Nephron progenitor cell (in vitro differentiated cells): ENCODE results near the gene CSNK2A3.
"Not testable (repeated sequence)": the region's sequence is repeated elsewhere in the genome, so short reads cannot be mapped to it uniquely, and the experiment has no call there.

Experiments used
- DNase-seq: peaks from one replicate; pipeline ENCODE4 v3.0.0; 2021
- H3K27ac Mint-ChIP-seq: 2 replicates; pipeline ENCODE4 v1.8.0; 2021; ENCODE audit warnings: mild to moderate bottlenecking, moderate library complexity, mixed read lengths
- H3K27me3 Mint-ChIP-seq: 2 replicates; pipeline ENCODE4 v1.8.0; 2021; ENCODE audit warnings: mild to moderate bottlenecking, low read depth, mixed read lengths; ENCODE audit not compliant: poor library complexity
- H3K36me3 Mint-ChIP-seq: 2 replicates; pipeline ENCODE4 v1.8.0; 2021; ENCODE audit warnings: low read depth, mixed read lengths
- H3K4me1 Mint-ChIP-seq: 2 replicates; pipeline ENCODE4 v1.8.0; 2021; ENCODE audit warnings: mixed read lengths
- H3K4me3 Mint-ChIP-seq: 2 replicates; pipeline ENCODE4 v1.8.0; 2021; ENCODE audit warnings: mild to moderate bottlenecking, moderate library complexity, mixed read lengths
- H3K9me3 Mint-ChIP-seq: 2 replicates; pipeline ENCODE4 v1.8.0; 2021; ENCODE audit warnings: mild to moderate bottlenecking, moderate library complexity, mixed read lengths
- CTCF ChIP-seq: fragments of 200-600 bp; sonication (generic); IDR thresholded peaks from 2 replicates; pipeline ENCODE4 v1.5.0; 2021; ENCODE audit warnings: antibody characterized with exemption

The CSNK2A3 gene

GRCh38 chr11:11370255-11370961, 17.4 kb upstream of the CSNK2A3 start:
- no peaks in the 10 kb centered on the region for H3K36me3 Mint-ChIP-seq
- H3K9me3 Mint-ChIP-seq, result no peaks in the 10 kb centered on the region
- DNase-seq, result no peak
- no peak overlapping the region for H3K4me3 Mint-ChIP-seq
- H3K4me1 Mint-ChIP-seq, result no peaks in the 10 kb centered on the region
- H3K27ac Mint-ChIP-seq, result no peak overlapping the region
- peaks cover 11% of the 10 kb centered on the region for H3K27me3 Mint-ChIP-seq
- TF ChIP-seq CTCF, result no peak

- H3K36me3 Mint-ChIP-seq, result no peaks in the 10 kb centered on the region
- DNase-seq, result no peak
Measured at GRCh38 chr11:11366793-11367192, 13.7 kb upstream of the CSNK2A3 start.

GRCh38 chr11:11363674-11364073, 10.6 kb upstream of the CSNK2A3 start:
- Mint-ChIP-seq H3K9me3 (no peaks in the 10 kb centered on the region), H3K4me3 (no peak overlapping the region), H3K4me1 (peaks cover 3% of the 10 kb centered on the region), H3K27me3 (peaks cover 11% of the 10 kb centered on the region), H3K36me3 (no peaks in the 10 kb centered on the region), H3K27ac (no peak overlapping the region)
- no peak for DNase-seq
- no peak for TF ChIP-seq CTCF

More at GRCh38 chr11:11366793-11367192, 13.7 kb upstream of the CSNK2A3 start:
- Mint-ChIP-seq H3K27ac (no peak overlapping the region), H3K4me1 (no peaks in the 10 kb centered on the region), H3K27me3 (peaks cover 8% of the 10 kb centered on the region), H3K9me3 (no peaks in the 10 kb centered on the region), H3K4me3 (no peak overlapping the region)
- no peak for TF ChIP-seq CTCF

- peak overlapping the region; percentile 15 for H3K27ac Mint-ChIP-seq
- no peaks in the 10 kb centered on the region for H3K9me3 Mint-ChIP-seq
- peaks cover 15% of the 10 kb centered on the region for H3K27me3 Mint-ChIP-seq
Measured at GRCh38 chr11:11359611-11360010, 6.6 kb upstream of the CSNK2A3 start.

GRCh38 chr11:11356842-11357241, 3.8 kb upstream of the CSNK2A3 start:
- Mint-ChIP-seq H3K36me3 (no peaks in the 10 kb centered on the region), H3K9me3 (no peaks in the 10 kb centered on the region), H3K27ac (no peak overlapping the region), H3K4me1 (peaks cover 3% of the 10 kb centered on the region), H3K4me3 (no peak overlapping the region), H3K27me3 (peaks cover 15% of the 10 kb centered on the region)
- TF ChIP-seq CTCF, result no peak
- DNase-seq, result no peak

More at GRCh38 chr11:11359611-11360010, 6.6 kb upstream of the CSNK2A3 start:
- Mint-ChIP-seq H3K36me3 (no peaks in the 10 kb centered on the region), H3K4me3 (no peak overlapping the region), H3K4me1 (peaks cover 3% of the 10 kb centered on the region)
- no peak for TF ChIP-seq CTCF
- no peak for DNase-seq

GRCh38 chr11:11351851-11352250, 1.2 kb downstream of the CSNK2A3 start:
- not testable (repeated sequence) for H3K36me3 Mint-ChIP-seq, H3K4me3 Mint-ChIP-seq, H3K9me3 Mint-ChIP-seq, H3K27ac Mint-ChIP-seq, DNase-seq
- Mint-ChIP-seq H3K27me3 (peaks cover 13% of the 10 kb centered on the region), H3K4me1 (peaks cover 27% of the 10 kb centered on the region)
